PC-3 (cell line): ENCODE results near the gene CYS1. TPM values are rescaled to one million over a fixed set of nuclear protein-coding genes. Genes with fewer than 3 reads are reported as not detected.
"Not testable (repeated sequence)": the region's sequence is repeated elsewhere in the genome, so short reads cannot be mapped to it uniquely, and the experiment has no call there.

ENCODE experiments used
- ATAC-seq: fragments of 200-7000 bp; cut with Tn5 transposase; 2 replicates; pipeline ENCODE4 v1.9.1; 2020; ENCODE audit warnings: mild to moderate bottlenecking, moderate library complexity
- BruUV-seq: library from RNA; stranded (reverse); fragments of 400-500 nt; replicated peaks from 2 replicates; lab custom pipeline; 2021; lab: Mats Ljungman, UMichigan
- CTCF ChIA-PET: fragments of 300-600 bp; sonication (Branson Sonifier 250); formaldehyde crosslinking; loops from one replicate; lab custom pipeline; 2022; ENCODE audit warnings: antibody characterized with exemption; lab: Charles Lee
- POLR2A ChIA-PET: fragments of 300-600 bp; sonication (Branson Sonifier 250); formaldehyde crosslinking; loops from one replicate; lab custom pipeline; 2022; ENCODE audit warnings: antibody characterized with exemption; ENCODE audit not compliant: unreplicated experiment; lab: Charles Lee
- DNase-seq: peaks from one replicate; pipeline ENCODE4 v3.0.0-alpha.2; 2015
- H2AFZ ChIP-seq: fragments of 300-600 bp; sonication (generic); 2 replicates; pipeline ENCODE4 v1.6.0; 2016; ENCODE audit warnings: antibody characterized with exemption, low read length
- H3F3A ChIP-seq: fragments of 300-600 bp; sonication (generic); one replicate; pipeline ENCODE4 v1.6.0; 2017; ENCODE audit warnings: antibody characterized with exemption, low read length, control low read depth, mild to moderate bottlenecking; ENCODE audit not compliant: unreplicated experiment
- H3K27ac ChIP-seq: fragments of 300-600 bp; sonication (generic); 2 replicates; pipeline ENCODE4 v1.5.1; 2016; ENCODE audit warnings: mild to moderate bottlenecking, low read length
- H3K27me3 ChIP-seq: fragments of 300-600 bp; sonication (generic); 2 replicates; pipeline ENCODE4 v1.6.1; 2016; ENCODE audit warnings: low read length, mixed read lengths
- H3K36me3 ChIP-seq: fragments of 300-600 bp; sonication (generic); 2 replicates; pipeline ENCODE4 v1.6.1; 2016; ENCODE audit warnings: low read depth, mixed run types, low read length, mixed read lengths
- H3K4me1 ChIP-seq: fragments of 300-600 bp; sonication (generic); 2 replicates; pipeline ENCODE4 v1.5.1; 2016; ENCODE audit warnings: low read length; ENCODE audit not compliant: insufficient read depth
- H3K4me2 ChIP-seq: fragments of 300-600 bp; sonication (generic); 2 replicates; pipeline ENCODE4 v1.6.0; 2016; ENCODE audit warnings: low read length
- H3K4me3 ChIP-seq: fragments of 300-600 bp; sonication (generic); 2 replicates; pipeline ENCODE4 v1.5.1; 2016; ENCODE audit warnings: mild to moderate bottlenecking, low read length, mixed read lengths
- H3K79me2 ChIP-seq: fragments of 300-600 bp; sonication (generic); 2 replicates; pipeline ENCODE4 v1.6.1; 2017; ENCODE audit warnings: low read length, mixed read lengths
- H3K9ac ChIP-seq: fragments of 300-600 bp; sonication (generic); 2 replicates; pipeline ENCODE4 v1.6.0; 2016; ENCODE audit warnings: mild to moderate bottlenecking, low read length
- H3K9me2 ChIP-seq: fragments of 300-600 bp; sonication (generic); replicated peaks from 2 replicates; pipeline ENCODE4 v1.6.1; 2016; ENCODE audit warnings: mixed run types, low read length, mixed read lengths
- H3K9me3 ChIP-seq: fragments of 300-600 bp; sonication (generic); 2 replicates; pipeline ENCODE4 v1.6.1; 2016; ENCODE audit warnings: low read length, mixed read lengths
- H4K20me1 ChIP-seq: fragments of 300-600 bp; sonication (generic); 2 replicates; pipeline ENCODE4 v1.6.1; 2016; ENCODE audit warnings: low read length, mixed read lengths
- EZH2 ChIP-seq: fragments of 300-600 bp; sonication (generic); IDR thresholded peaks from one replicate; pipeline ENCODE4 v1.6.1; 2017; ENCODE audit warnings: antibody characterized with exemption, mild to moderate bottlenecking, low read length; ENCODE audit not compliant: unreplicated experiment
- EZH2phosphoT487 ChIP-seq: fragments of 300-600 bp; sonication (generic); IDR thresholded peaks from 2 replicates; pipeline ENCODE4 v1.6.1; 2018; ENCODE audit warnings: mild to moderate bottlenecking, antibody characterized with exemption, low read length, borderline replicate concordance
- intact Hi-C: fragments of 100-400 bp; cut with micrococcal nuclease; formaldehyde crosslinking; loops from 2 replicates; pipeline ENCODE4 v1.9.0; 2023
- total RNA-seq: library from RNA; depleted of rRNA; stranded (reverse); fragments of >200 nt; gene quantifications from 2 replicates; pipeline ENCODE4 v1.2.3, GENCODE V29; 2014
- TF ChIP-seq, protein P1 (sequence below): fragments of 300-600 bp; sonication (generic); conservative IDR thresholded peaks from 2 replicates; pipeline ENCODE4 v1.5.1; 2017; ENCODE audit warnings: antibody characterized with exemption, low read depth, mild to moderate bottlenecking, low read length

The CYS1 gene
- total RNA-seq, 1 experiment from 2014 or later, result 0.15 TPM

- no peaks in the 10 kb centered on the region for H3K27me3 ChIP-seq
- no peaks in the 10 kb centered on the region for H3K79me2 ChIP-seq
- no peaks in the 10 kb centered on the region for H4K20me1 ChIP-seq
- no peaks in the 10 kb centered on the region for H3F3A ChIP-seq
- no peak overlapping the region for H3K4me3 ChIP-seq
- H3K36me3 ChIP-seq, result no peaks in the 10 kb centered on the region
- H3K9ac ChIP-seq, result no peak overlapping the region
- H3K9me3 ChIP-seq, result no peaks in the 10 kb centered on the region
- no TSS peak for BruUV-seq
- no peaks in the 10 kb centered on the region for H3K4me1 ChIP-seq
- H3K4me2 ChIP-seq, result no peak overlapping the region
- ChIA-PET POLR2A (no interaction called here), CTCF (no interaction called here)
- H3K27ac ChIP-seq, result no peak overlapping the region
- no peak for DNase-seq
- TF ChIP-seq, protein P1, sequence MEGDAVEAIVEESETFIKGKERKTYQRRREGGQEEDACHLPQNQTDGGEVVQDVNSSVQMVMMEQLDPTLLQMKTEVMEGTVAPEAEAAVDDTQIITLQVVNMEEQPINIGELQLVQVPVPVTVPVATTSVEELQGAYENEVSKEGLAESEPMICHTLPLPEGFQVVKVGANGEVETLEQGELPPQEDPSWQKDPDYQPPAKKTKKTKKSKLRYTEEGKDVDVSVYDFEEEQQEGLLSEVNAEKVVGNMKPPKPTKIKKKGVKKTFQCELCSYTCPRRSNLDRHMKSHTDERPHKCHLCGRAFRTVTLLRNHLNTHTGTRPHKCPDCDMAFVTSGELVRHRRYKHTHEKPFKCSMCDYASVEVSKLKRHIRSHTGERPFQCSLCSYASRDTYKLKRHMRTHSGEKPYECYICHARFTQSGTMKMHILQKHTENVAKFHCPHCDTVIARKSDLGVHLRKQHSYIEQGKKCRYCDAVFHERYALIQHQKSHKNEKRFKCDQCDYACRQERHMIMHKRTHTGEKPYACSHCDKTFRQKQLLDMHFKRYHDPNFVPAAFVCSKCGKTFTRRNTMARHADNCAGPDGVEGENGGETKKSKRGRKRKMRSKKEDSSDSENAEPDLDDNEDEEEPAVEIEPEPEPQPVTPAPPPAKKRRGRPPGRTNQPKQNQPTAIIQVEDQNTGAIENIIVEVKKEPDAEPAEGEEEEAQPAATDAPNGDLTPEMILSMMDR, result no peak
- intact Hi-C loops, result no loop called here
- H3K9me2 ChIP-seq, result no peaks in the 10 kb centered on the region
- ATAC-seq, result no peak; the same call in 1 of the 2 replicates
- no peak overlapping the region for H2AFZ ChIP-seq
These were observed 62.8 kb downstream of the CYS1 start for GRCh38 chr2:10017313-10017941.

GRCh38 chr2:10016802-10017258, 63.4 kb downstream of the CYS1 start:
- no peak for DNase-seq
- Histone ChIP-seq H3K4me3 (no peak overlapping the region), H3K9me3 (no peaks in the 10 kb centered on the region), H3F3A (no peaks in the 10 kb centered on the region), H2AFZ (no peak overlapping the region), H3K9me2 (no peaks in the 10 kb centered on the region), H3K9ac (no peak overlapping the region), H3K27me3 (no peaks in the 10 kb centered on the region), H4K20me1 (no peaks in the 10 kb centered on the region), H3K4me2 (no peak overlapping the region), H3K36me3 (no peaks in the 10 kb centered on the region), H3K79me2 (no peaks in the 10 kb centered on the region), H3K27ac (no peak overlapping the region), H3K4me1 (no peaks in the 10 kb centered on the region)
- intact Hi-C loops, result no loop called here
- POLR2A ChIA-PET, result no interaction called here
- no TSS peak for BruUV-seq
- TF ChIP-seq EZH2 (no peak), EZH2phosphoT487 (no peak)
- TF ChIP-seq, protein P1, result no peak
- ATAC-seq, result no peak
- CTCF ChIA-PET, result no interaction called here

DNA sequence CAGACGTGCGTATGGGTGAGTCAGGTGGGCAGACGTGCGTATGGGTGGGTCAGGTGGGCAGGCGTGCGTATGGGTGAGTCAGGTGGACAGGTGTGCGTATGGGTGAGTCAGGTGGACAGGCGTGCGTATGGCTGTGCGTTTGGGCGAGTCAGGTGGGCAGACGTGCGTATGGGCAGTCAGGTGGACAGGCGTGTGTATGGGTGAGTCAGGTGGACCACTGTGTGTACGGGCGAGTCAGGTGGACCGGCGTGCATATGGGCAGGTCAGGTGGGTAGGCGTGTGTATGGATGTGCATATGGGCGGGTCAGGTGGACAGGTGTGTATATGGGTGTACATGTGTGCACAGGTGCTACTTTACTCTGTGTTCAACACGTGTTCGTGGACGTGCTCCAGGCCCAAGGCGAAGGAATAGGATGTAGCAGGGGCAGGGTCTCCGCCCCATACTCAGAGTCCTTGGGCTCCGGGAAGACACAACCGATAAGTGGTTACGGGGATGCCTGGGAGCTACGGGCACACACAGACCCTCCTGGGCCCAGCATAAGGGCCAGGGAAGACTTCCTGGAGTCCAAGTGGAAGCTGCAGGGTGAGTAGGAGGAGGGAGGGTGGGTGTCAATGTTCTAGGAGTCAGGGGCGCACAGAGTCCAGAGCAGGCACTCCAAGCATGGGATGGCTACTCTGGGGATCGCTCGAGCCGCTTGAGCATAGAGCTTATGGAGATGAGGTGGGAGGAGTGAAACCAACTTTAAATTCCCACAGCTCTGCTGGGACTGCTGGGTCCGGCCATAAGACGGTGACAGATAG, 64.0 kb downstream of the CYS1 start:
- no peak overlapping the region for H3K27ac ChIP-seq
- H2AFZ ChIP-seq, result no peak overlapping the region
- no peaks in the 10 kb centered on the region for H3K9me3 ChIP-seq
- no TSS peak for BruUV-seq
- no peaks in the 10 kb centered on the region for H3K36me3 ChIP-seq
- intact Hi-C loops, result no loop called here
- H3K9me2 ChIP-seq, result no peaks in the 10 kb centered on the region
- no peak overlapping the region for H3K4me2 ChIP-seq
- H3K4me1 ChIP-seq, result no peaks in the 10 kb centered on the region
- TF ChIP-seq EZH2 (no peak), EZH2phosphoT487 (no peak)
- TF ChIP-seq, protein P1, result no peak
- CTCF ChIA-PET, result interaction anchor here (0.5 kb wide), 1 partner anchor 63 kb away, joined by 3 read pairs; no protein-coding TSS in a partner anchor
- no peak overlapping the region for H3K4me3 ChIP-seq
- no peaks in the 10 kb centered on the region for H3K27me3 ChIP-seq
- DNase-seq (no peak), ATAC-seq (no peak)
- H3K9ac ChIP-seq, result no peak overlapping the region
- POLR2A ChIA-PET, result no interaction called here
- H4K20me1 ChIP-seq, result no peaks in the 10 kb centered on the region
- no peaks in the 10 kb centered on the region for H3F3A ChIP-seq
- H3K79me2 ChIP-seq, result no peaks in the 10 kb centered on the region

- H4K20me1 ChIP-seq, POLR2A ChIA-PET, H3K9me3 ChIP-seq, H3F3A ChIP-seq, H2AFZ ChIP-seq, H3K79me2 ChIP-seq, H3K9me2 ChIP-seq, H3K27me3 ChIP-seq, DNase-seq, BruUV-seq, H3K27ac ChIP-seq, H3K4me2 ChIP-seq, H3K9ac ChIP-seq, H3K36me3 ChIP-seq, H3K4me3 ChIP-seq, intact Hi-C loops, H3K4me1 ChIP-seq, CTCF ChIA-PET, ATAC-seq: not testable (repeated sequence)
These were observed 64.7 kb downstream of the CYS1 start for GRCh38 chr2:10015376-10015989.
